Fibroblast of the aortic adventitia (primary cell): Measurements from ENCODE around the gene SBNO2. TPM values are rescaled to one million over a fixed set of nuclear protein-coding genes. Genes with fewer than 3 reads are reported as not detected.

Experiments used
- DNase-seq: peaks from one replicate; pipeline ENCODE4 v3.0.0-alpha.2; 2010; ENCODE audit warnings: low read depth
- H3K4me3 ChIP-seq: 2 replicates; pipeline ENCODE4 v1.5.1; 2011; ENCODE audit warnings: low read depth, mild to moderate bottlenecking, control low read depth, low read length, moderate library complexity
- total RNA-seq: library from RNA; depleted of rRNA; stranded (reverse); fragments of >200 nt; gene quantifications from 2 replicates; pipeline ENCODE4 v1.2.3, GENCODE V29; 2012; ENCODE audit warnings: low replicate concordance
- TF ChIP-seq, protein P1 (sequence below): IDR thresholded peaks from 2 replicates; pipeline ENCODE4 v1.5.1; 2011; ENCODE audit warnings: mild to moderate bottlenecking, low read length, control low read depth, inconsistent platforms; ENCODE audit not compliant: insufficient read depth

The SBNO2 gene
- total RNA-seq, 1 donor, result 41.2 TPM

DNA sequence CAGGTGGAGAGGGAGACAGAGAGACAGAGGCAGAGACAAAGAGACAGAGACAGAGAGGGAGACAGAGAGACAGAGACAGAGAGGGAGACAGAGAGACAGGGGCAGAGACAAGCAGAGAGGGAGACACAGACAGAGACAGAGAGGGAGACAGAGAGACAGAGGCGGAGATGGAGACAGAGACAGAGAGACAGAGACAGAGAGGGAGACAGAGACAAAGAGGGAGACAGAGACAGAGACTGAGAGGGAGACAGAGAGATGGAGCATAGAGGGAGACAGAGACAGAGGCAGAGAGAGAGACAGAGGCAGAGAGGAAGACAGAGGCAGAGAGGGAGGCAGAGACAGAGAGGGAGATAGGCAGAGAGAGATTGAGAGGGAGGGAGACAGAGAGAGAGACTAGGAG lies 29.3 kb downstream of the SBNO2 start:
- TF ChIP-seq, protein P1, sequence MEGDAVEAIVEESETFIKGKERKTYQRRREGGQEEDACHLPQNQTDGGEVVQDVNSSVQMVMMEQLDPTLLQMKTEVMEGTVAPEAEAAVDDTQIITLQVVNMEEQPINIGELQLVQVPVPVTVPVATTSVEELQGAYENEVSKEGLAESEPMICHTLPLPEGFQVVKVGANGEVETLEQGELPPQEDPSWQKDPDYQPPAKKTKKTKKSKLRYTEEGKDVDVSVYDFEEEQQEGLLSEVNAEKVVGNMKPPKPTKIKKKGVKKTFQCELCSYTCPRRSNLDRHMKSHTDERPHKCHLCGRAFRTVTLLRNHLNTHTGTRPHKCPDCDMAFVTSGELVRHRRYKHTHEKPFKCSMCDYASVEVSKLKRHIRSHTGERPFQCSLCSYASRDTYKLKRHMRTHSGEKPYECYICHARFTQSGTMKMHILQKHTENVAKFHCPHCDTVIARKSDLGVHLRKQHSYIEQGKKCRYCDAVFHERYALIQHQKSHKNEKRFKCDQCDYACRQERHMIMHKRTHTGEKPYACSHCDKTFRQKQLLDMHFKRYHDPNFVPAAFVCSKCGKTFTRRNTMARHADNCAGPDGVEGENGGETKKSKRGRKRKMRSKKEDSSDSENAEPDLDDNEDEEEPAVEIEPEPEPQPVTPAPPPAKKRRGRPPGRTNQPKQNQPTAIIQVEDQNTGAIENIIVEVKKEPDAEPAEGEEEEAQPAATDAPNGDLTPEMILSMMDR, result no peak
- no peak overlapping the region for H3K4me3 ChIP-seq
- no peak for DNase-seq

DNA sequence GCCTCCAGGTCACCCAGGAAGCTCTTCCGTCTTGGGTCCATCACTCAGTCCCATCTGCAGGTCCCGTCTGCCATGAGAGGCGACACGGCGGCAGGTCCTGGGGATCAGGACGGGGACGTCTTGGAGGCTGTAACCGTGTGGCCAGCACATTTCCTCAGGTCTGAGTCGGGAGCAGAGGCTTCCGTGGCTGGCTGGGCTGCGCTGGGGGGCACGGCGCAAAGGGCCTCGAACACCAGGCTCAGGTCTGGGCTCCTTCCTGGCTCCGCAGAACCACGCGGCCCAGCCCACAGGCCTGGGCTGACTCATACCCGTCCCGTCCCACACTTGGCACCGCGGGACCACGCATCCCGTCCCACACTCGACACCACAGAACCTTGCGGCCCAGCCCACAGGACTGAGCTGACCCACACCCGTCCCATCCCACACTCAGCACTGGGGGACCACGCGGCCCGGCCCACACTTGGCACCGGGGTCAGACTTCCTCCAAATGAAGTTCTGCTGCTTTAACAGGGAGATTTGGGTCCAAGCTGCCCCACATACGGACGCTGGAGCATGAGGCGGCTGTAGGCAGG lies 30.2 kb downstream of the SBNO2 start:
- DNase-seq, result no peak
- TF ChIP-seq, protein P1, result no peak
- H3K4me3 ChIP-seq, result no peak overlapping the region

DNA sequence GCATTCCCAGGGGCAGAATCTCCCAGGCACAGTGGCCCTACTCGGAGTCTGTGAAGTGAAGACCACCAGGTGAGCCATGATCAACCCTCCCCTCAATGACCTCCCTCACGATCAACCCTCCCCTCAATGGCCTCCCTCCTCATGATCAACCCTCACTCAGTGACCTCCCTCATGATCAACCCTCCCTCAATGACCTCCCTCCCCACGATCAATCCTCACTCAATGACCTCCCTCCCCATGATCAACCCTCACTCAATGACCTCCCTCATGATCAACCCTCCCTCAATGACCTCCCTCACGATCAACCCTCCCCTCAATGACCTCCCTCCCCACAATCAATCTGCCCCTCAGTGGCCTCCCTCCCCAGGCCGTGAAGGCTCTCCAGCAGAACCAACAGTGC lies 32.1 kb downstream of the SBNO2 start:
- no peak for DNase-seq
- no peak overlapping the region for H3K4me3 ChIP-seq
- TF ChIP-seq, protein P1, result no peak

DNA sequence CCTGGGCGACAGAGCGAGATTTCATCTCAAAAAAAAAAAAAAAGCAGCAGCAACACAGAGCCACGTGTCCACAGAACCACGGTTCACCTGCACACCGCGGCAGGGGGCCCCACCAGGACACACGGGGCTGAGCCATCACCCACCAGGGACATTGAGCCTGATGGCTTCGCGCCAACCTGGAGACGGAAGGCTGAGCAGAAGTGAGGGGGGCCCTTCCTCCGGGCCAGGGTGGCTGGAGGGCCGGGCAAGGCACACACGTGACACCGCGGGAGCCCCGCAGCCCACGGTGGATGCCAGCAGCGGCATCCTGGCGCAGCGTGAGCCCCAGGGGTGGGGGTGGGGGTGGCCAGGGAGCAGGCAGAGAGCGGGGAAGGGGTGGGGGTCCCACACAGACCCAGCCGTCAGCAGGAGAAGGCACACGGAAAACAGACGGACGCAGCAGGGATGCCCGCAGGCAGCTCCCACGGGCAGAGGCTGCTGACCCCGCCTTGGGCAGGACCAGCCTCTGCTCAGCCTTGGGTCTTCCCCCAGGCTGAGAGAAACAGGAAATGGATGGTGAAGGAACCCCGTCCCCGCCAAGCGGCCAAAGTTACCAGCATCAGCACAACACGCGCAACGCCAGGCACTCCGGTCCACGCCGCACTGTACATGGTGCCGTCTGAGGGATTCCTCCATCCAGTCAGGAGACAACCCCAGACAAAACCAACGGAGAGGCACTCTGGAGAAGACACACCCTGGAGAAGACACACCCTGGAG lies 33.6 kb downstream of the SBNO2 start:
- DNase-seq, result no peak
- TF ChIP-seq, protein P1, result no peak
- no peak overlapping the region for H3K4me3 ChIP-seq

DNA sequence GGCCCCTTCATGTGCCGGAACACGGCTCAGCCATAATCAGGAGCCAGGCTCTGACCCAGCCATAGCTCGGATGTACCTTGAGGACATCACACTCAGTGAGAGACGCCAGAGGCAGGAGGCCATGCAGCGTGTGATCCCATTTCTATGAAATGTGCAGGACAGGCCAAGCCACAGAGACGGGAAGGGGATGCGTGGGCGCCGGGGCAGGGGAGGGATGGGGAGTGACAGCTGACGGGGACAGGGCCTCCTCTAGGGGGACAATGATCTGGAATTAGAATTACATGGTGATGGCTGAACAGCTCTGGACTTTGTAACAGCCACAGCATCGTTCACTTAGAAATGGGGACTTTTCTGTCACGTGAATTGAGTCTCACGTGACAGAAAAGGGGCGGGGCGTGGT lies 34.9 kb downstream of the SBNO2 start:
- TF ChIP-seq, protein P1, result no peak
- no peak overlapping the region for H3K4me3 ChIP-seq
- DNase-seq, result no peak

DNA sequence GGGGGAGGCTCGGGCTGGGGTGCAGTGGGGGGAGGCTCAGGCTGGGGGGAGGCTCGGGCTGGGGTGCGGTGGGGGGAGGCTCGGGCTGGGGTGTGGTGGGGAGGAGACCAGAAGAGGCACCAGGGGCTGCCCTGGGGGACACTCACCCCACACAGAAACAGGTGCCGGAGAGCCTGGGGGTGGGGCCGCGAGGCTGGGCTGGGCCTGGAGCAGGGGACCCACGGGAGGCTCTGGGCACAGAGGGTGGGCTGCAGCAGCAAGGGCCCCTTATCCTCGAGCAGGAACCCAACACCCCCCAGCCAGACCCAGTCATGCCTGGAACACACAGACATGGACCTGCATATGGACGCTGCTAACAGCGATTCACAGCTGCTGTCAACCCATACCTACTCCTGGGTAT lies 35.9 kb downstream of the SBNO2 start:
- no peak for DNase-seq
- TF ChIP-seq, protein P1, result no peak
- no peak overlapping the region for H3K4me3 ChIP-seq
